Measurements from ENCODE around the gene VDAC1.

The VDAC1 gene

GRCh38 chr5:133924221-133924920, 80.4 kb downstream of the VDAC1 start:
- no peak for DNase-seq

GRCh38 chr5:133921979-133922378, 82.8 kb downstream of the VDAC1 start:
- no peak for DNase-seq

Measured in NCI-H1930 (cell line).